PC-9 (cell line): ENCODE results near the gene COL23A1. TPM values are rescaled to one million over a fixed set of nuclear protein-coding genes. Genes with fewer than 3 reads are reported as not detected.

Experiments used
- BruUV-seq: library from RNA; stranded (reverse); fragments of 400-500 nt; replicated peaks from 2 replicates; lab custom pipeline; 2021; lab: Mats Ljungman, UMichigan
- CTCF ChIA-PET: fragments of 300-600 bp; sonication (Branson Sonifier 250); formaldehyde crosslinking; loops from one replicate; lab custom pipeline; 2022; ENCODE audit warnings: antibody characterized with exemption; lab: Charles Lee
- POLR2A ChIA-PET: fragments of 300-600 bp; sonication (Branson Sonifier 250); formaldehyde crosslinking; loops from one replicate; lab custom pipeline; 2022; ENCODE audit warnings: antibody characterized with exemption; ENCODE audit not compliant: unreplicated experiment; lab: Charles Lee
- DNase-seq, 2 experiments: peaks; one replicate each; pipeline versions ENCODE4 v3.0.0 to v3.0.0-alpha.2; 2015 to 2022; ENCODE audit warnings: mixed read lengths in 1 of 2
- H2AFZ ChIP-seq: fragments of 200-600 bp; sonication (generic); 2 replicates; pipeline ENCODE4 v1.8.1; 2017; ENCODE audit warnings: antibody characterized with exemption
- H3F3A ChIP-seq: fragments of 200-600 bp; sonication (generic); 2 replicates; pipeline ENCODE4 v1.8.1; 2017; ENCODE audit warnings: antibody characterized with exemption, mild to moderate bottlenecking, low read depth; ENCODE audit not compliant: insufficient read depth
- H3K27ac ChIP-seq: fragments of 200-600 bp; sonication (generic); 2 replicates; pipeline ENCODE4 v1.6.1; 2016; ENCODE audit warnings: mixed run types
- H3K27me3 ChIP-seq: fragments of 200-600 bp; sonication (generic); 2 replicates; pipeline ENCODE4 v1.6.1; 2016; ENCODE audit warnings: low read depth, mixed run types; ENCODE audit not compliant: insufficient read depth
- H3K36me3 ChIP-seq: fragments of 200-600 bp; sonication (generic); 2 replicates; pipeline ENCODE4 v1.6.1; 2016; ENCODE audit warnings: low read depth, mixed run types
- H3K4me1 ChIP-seq: fragments of 200-600 bp; sonication (generic); replicated peaks from 2 replicates; pipeline ENCODE4 v1.6.1; 2016; ENCODE audit warnings: mixed run types; ENCODE audit not compliant: insufficient read depth
- H3K4me2 ChIP-seq: fragments of 200-600 bp; sonication (generic); 2 replicates; pipeline ENCODE4 v1.6.1; 2017; ENCODE audit warnings: mixed run types
- H3K4me3 ChIP-seq: fragments of 200-600 bp; sonication (generic); 2 replicates; pipeline ENCODE4 v1.6.1; 2016; ENCODE audit warnings: mixed run types
- H3K79me2 ChIP-seq: fragments of 200-600 bp; sonication (generic); 2 replicates; pipeline ENCODE4 v1.6.1; 2017; ENCODE audit warnings: low read depth, mixed run types
- H3K9me2 ChIP-seq: fragments of 200-600 bp; sonication (generic); 2 replicates; pipeline ENCODE4 v1.8.1; 2017; ENCODE audit warnings: mild to moderate bottlenecking; ENCODE audit not compliant: insufficient read depth
- H3K9me3 ChIP-seq: fragments of 200-600 bp; sonication (generic); 2 replicates; pipeline ENCODE4 v1.8.1; 2016; ENCODE audit warnings: low read depth; ENCODE audit not compliant: insufficient read depth
- H4K20me1 ChIP-seq: fragments of 200-600 bp; sonication (generic); 2 replicates; pipeline ENCODE4 v1.8.1; 2017; ENCODE audit not compliant: insufficient read depth
- CTCF ChIP-seq: fragments of 200-600 bp; sonication (generic); conservative IDR thresholded peaks from 2 replicates; pipeline ENCODE4 v1.6.1; 2017; ENCODE audit warnings: mixed run types, antibody characterized with exemption, mild to moderate bottlenecking, moderate library complexity
- EZH2 ChIP-seq: fragments of 200-600 bp; sonication (generic); IDR thresholded peaks from 2 replicates; pipeline ENCODE4 v1.8.0; 2017; ENCODE audit warnings: antibody characterized with exemption, low read depth
- intact Hi-C: fragments of 100-400 bp; cut with micrococcal nuclease; formaldehyde crosslinking; loops from one replicate; pipeline ENCODE4 v1.10.0; 2022; ENCODE audit not compliant: unreplicated experiment
- total RNA-seq: library from RNA; stranded (reverse); gene quantifications from 2 replicates; pipeline ENCODE4 v1.2.3, GENCODE V29; 2021

The COL23A1 gene
- total RNA-seq, 1 experiment from 2014 or later = not detected

DNA sequence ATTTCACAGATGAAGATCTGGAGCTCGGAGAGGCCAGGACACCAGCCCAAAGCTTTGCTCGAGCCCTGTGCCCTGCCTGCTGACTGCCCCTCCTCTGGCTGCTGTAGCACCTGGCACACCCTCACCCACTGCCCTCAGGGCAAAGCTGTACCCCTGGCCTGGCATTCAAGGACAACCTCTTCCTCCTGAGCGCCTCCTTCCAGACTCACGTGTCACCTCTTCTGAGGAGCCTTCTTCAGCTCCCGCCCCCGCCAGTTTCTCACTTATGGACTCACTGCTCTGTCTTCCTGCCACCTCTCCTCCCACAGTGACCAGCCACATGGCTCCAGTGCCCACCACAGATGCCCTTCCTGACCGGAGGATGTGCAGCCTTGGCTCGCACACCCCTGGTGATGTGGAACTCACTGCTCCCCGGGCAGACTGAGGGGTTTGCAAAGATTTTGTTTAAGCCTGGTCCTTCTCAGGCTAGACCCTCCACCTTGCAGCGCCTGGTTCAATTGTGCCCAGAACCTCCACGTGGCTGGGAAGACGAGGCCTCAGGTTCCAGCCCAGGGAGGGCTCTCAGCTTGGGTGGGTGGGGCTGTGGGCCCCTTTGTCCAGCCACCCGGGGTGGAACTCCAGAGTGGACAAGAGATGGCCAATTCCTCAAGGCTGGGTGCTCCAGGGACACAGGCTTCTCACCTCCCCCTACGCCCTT, 311.0 kb downstream of the COL23A1 start:
- BruUV-seq = no TSS peak
- no peak for DNase-seq

DNA sequence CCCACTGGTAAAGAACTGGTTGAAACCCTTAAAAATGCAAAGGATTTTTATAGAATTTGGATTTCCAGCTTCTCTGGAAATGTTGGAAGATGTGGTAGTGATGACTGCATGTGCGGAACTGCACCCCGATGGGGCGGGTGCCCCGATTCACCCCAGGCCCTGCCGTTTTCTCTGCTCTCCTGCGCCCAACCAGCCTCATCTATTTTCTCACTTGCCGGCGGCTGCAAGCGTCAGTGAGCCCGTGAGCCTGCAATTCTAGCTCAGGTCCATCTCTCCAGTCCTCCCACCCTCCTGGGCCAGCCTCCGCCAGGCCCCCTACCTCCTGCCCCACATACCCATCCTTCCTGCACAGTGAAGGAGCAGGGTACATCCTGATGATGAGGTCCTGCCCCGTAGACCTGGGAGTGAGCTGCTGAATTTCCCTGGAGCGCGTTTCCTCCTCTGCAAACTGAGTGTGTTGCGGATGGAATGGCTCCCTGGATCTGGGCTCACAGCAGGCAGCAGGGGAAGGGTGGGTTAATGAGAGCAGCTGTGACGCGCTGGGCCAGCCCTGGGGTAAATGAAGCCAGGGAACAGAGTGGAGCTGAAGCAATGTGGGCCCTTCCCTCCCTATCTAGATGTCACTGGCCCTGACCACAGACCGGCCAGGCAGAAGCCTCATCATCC, 311.7 kb downstream of the COL23A1 start:
- intact Hi-C loops = no loop called here
- Histone ChIP-seq H3K27me3 (peaks cover 96% of the 10 kb centered on the region), H3K27ac (no peak overlapping the region), H3K9me2 (no peaks in the 10 kb centered on the region), H3K79me2 (no peaks in the 10 kb centered on the region), H3K9me3 (peaks cover 5% of the 10 kb centered on the region; the same call in 1 of the 2 replicates), H3K4me3 (no peak overlapping the region), H3F3A (no peaks in the 10 kb centered on the region), H3K36me3 (no peaks in the 10 kb centered on the region), H3K4me1 (no peaks in the 10 kb centered on the region), H2AFZ (no peak overlapping the region), H4K20me1 (no peaks in the 10 kb centered on the region), H3K4me2 (no peak overlapping the region)
- POLR2A ChIA-PET = no interaction called here
- DNase-seq = no peak
- TF ChIP-seq CTCF = no peak
- TF ChIP-seq EZH2 = no peak
- CTCF ChIA-PET = no interaction called here
- BruUV-seq = no TSS peak

More for the DNA sequence above, 311.0 kb downstream of the COL23A1 start:
- Histone ChIP-seq H3K4me3 (no peak overlapping the region), H3K27ac (no peak overlapping the region), H3K36me3 (no peaks in the 10 kb centered on the region), H3F3A (no peaks in the 10 kb centered on the region), H3K4me2 (no peak overlapping the region), H3K27me3 (peaks cover 95% of the 10 kb centered on the region), H3K9me3 (peaks cover 5% of the 10 kb centered on the region; the same call in 1 of the 2 replicates), H4K20me1 (no peaks in the 10 kb centered on the region), H2AFZ (no peak overlapping the region), H3K9me2 (no peaks in the 10 kb centered on the region), H3K4me1 (no peaks in the 10 kb centered on the region), H3K79me2 (no peaks in the 10 kb centered on the region)
- POLR2A ChIA-PET = no interaction called here
- intact Hi-C loops = no loop called here
- TF ChIP-seq CTCF (no peak), EZH2 (no peak)
- CTCF ChIA-PET = no interaction called here

- Histone ChIP-seq H3K36me3 (no peaks in the 10 kb centered on the region), H3K4me2 (no peak overlapping the region), H3K27ac (no peak overlapping the region), H2AFZ (no peak overlapping the region), H3K9me3 (no peaks in the 10 kb centered on the region), H3F3A (no peaks in the 10 kb centered on the region), H3K9me2 (no peaks in the 10 kb centered on the region), H3K4me3 (no peak overlapping the region), H3K79me2 (no peaks in the 10 kb centered on the region), H4K20me1 (no peaks in the 10 kb centered on the region), H3K4me1 (no peaks in the 10 kb centered on the region), H3K27me3 (peaks cover 96% of the 10 kb centered on the region)
- ChIA-PET CTCF (no interaction called here), POLR2A (no interaction called here)
- no peak for TF ChIP-seq EZH2
- TF ChIP-seq CTCF = no peak
- intact Hi-C loops = no loop called here
- no peak for DNase-seq
- BruUV-seq = no TSS peak
Observed at GRCh38 chr5:178277866-178278265, 312.3 kb downstream of the COL23A1 start.
